Measurements from ENCODE around the gene SYTL4.
"Not testable (repeated sequence)": the region's sequence is repeated elsewhere in the genome, so short reads cannot be mapped to it uniquely, and the experiment has no call there.

SYTL4 gene

DNA sequence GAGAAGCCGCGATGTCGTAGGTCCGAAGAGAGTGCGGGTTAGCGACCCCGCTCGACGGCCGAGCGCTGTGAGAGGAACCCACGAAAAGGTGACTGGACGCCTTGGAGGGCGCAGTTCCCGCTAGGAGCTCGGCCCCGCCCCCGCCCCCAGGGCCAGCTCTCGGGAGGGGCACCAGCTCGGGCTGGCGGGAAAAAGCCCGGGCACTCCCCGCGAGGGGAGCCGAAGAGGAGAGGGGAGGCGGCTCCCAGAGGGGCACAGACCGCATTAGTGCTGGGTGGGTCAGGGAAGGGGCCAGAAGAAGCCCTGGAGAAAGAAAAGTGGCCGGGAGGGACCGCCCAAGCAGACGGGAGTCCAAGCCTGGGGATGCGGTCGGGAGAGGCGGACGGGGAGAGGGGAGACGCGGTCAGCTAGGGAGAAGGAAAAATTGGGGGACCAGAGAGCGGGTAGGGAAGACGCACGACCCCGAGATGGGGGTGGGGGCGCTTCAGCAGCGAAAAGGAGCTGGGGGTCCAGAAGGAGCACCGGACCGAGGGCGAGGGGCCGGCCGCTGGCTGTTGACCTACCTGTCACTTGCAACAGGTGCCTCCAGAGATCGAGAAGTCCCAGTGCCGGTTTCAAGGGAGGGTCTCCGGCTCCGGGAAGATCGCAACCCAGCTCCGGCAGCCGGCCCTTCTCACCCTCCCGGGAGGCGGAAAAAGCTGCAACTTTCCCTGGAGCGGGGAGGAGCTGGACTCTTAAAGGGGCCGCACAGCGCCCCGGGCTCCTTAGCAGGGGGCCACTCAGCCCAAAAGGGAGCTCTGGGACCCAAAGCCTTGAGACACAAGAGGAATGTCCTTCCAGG is at the start of gene SYTL4:
TSS of gene SYTL4 (minus strand) at position 681 of the 841 bp plus-strand sequence. CDS start 30,084 bp downstream, outside the sequence.
- no peak for DNase-seq

DNA sequence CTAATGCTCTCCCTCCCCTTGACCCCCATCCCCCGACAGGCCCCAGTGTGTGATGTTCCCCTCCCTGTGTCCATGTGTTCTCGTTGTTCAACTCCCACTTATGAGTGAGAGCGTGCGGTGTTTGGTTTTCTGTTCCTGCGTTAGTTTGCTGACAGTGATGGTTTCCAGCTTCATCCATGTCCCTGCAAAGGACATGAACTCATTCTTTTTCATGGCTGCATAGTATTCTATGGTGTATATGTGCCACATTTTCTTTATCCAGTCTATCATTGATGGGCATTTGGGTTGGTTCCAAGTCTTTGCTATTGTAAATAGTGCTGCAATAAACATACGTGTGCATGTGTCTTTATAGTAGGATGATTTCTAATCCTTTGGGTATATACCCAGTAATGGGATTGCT is 37.5 kb upstream of the SYTL4 start:
- DNase-seq, result not testable (repeated sequence)

DNA sequence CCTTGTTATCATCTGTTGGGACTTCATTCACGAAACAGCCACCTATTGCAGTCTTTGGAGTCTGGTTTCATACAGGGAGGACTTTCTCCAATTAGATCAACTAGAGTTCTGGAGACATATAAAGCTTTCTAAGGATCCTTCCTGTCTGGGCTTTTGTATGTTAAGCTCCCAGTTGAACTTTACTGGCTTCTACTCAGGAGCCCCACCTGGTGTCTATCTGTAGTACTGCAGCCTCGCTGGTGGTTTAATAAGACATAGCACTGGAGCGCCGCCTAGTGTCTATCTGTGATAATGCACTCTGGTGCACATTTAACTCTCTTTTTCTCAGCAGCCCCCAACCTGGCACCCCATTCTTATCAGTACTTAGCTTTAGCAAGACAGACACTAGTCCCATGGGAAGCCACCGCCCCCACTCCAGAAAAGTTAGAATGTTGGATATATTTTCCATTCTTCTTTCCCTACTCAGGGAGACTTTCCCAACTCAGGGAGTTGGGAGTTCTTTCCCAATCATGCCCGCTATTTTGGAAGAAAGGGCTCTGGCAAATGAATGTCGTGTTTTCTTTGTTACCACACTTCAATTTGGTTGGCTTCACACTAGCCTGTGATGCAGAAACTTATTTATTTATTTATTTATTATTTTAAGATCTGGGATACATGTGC is 36.9 kb upstream of the SYTL4 start:
- no peak for DNase-seq

DNA sequence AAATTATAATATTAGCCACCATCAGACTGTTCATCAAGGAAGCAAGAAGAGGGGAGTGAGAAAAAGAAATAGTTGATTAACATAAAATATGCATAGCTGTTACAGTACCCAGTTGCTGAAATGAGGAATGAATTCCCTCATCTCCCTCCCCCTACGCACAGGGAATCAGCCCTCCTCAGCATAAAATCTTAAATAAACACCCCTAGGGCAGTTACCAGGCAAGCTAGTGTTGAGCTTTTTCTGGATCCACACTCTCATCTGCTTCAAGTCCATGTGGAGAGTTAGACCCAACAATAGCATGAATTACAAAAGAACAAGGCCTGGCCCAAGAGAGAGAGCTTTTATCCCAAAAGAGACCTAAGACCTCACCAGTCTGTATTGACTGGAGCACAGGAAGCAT is 19.0 kb upstream of the SYTL4 start:
- DNase-seq, result no peak

DNA sequence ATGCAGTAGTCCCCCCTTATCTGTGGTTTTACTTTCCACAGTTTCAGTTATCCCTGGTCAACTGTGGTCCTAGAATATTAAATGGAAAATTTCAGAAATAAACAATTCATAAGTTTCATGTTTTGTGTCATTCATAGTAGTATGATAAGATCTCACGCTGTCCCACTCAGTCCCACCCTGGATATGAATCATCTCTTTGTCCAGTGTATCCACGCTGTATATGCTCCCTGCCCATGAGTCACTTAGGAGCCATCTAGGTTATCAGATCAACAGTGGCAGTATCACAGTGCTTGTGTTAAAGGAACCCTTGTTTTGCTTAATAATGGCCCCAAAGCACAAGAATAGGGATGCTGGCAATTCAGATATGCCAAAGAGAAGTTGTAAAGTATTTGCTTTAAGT is 16.2 kb upstream of the SYTL4 start:
- DNase-seq, result no peak

DNA sequence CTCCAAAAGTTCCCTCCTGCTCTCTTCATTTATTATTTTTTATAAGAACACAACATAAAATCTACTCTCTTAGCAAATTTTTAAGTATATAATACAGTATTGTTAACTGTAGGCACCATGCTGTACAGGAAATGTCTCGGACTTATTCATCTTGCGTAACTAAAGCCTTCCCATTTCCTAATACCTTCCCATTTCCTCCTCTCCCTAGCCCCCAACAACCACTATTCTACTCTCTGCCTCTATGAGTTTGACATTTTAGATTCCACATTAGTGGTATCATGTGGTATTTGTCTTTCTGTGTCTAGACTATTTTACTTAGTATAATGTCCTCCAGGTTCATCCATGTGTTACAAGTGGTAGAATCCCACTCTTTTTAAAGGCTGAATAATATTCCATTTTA is 15.8 kb upstream of the SYTL4 start:
- no peak for DNase-seq

DNA sequence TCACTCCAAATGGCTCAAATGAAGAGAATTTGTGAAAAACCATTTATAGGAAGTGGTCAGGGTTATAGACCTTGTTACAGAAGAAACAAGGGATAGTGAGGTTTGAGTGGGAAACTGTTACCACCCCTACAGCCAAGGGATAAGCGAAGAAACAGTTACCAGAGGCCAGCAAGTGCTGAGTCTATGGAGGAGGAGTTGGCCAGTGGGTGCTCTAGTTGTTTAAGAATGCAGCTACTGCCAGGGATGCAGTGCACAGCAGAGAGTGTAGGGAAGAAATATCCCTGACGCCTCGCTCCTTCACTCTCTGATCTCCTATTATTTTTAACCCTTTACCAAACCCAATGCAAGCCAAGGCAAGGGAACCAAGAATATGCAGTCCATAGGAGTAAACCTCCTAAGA is 15.2 kb upstream of the SYTL4 start:
- DNase-seq, result no peak

DNA sequence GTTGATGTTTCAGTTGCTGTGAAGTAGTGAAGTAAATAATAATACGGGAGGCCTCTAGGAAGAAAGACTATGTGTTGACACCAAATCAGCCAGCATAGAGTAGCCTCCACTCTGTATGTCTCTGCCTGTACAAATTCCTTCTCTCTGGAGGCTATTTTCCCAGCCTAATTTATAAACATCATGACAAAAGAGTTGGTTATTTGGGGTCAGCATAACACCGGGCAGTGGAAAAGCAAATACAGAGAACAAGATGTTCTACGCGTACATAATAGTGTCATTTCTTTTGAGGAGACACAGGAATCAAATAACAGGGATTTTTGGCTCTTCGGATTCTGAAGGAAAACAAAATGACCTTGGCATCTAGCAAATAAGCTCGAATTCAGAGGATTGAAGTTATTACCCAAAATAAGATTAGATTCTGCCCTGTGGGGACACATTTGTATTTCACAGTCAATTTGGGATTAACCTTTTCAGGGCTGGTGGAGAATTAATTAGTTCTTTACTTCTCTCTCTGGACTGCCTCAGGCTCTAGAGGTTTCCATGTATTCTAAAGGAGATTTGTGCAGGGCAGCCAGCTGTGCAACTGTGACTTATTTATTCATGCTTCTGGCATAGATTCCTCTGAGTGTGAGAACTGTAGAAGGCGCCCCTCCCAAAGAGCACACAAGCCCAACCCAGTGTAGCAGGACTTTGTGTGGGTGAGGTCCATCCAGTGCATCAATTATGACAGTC is 14.1 kb upstream of the SYTL4 start:
- no peak for DNase-seq

DNA sequence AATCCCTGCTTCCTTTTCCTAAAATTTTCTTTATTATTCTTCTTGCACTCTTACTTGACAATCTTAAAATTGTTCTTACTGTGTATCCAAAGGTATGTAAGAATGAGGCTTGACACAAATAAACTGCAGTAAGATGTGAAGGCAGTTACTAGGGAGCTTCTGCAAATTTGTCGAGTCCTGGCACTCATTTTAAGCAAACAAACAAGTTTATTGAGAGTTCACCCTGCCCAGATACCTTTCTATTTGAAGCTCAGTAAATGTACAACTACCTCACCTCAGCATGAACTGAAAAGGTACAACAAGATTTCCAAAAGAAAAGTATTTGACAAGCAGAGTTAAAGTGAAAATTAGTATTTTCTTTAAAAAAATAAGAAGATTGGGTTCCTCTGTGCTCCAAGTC is 13.3 kb upstream of the SYTL4 start:
- DNase-seq, result no peak

DNA sequence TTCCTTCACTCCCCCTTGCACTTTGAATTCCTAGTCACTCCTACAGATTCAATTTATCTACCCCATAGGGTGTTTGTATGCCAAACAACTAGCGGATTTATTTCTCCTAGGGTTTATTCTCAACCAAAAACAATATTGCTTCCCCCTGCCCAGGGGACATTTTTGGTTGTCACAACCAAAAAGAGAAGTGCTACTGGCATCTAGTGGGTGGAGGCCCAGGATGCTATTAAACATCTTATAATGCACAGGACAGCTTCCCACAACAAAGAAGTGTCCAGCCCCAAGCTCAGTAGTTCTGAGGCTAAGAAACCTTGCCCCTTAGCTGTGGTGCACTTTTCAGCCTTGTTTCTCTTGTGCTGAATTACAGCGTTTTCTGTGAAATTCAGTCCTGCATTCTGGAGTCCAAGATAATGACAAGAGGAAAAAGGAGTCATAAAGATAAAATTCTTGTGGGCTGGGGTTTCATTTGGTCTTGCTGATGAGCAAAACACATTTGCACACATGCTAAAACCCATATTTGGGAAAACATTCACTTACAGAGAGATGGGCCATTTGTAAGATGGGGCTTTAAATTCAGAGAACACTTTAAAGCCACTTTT is 11.2 kb upstream of the SYTL4 start:
- DNase-seq, result peak; percentile 1

DNA sequence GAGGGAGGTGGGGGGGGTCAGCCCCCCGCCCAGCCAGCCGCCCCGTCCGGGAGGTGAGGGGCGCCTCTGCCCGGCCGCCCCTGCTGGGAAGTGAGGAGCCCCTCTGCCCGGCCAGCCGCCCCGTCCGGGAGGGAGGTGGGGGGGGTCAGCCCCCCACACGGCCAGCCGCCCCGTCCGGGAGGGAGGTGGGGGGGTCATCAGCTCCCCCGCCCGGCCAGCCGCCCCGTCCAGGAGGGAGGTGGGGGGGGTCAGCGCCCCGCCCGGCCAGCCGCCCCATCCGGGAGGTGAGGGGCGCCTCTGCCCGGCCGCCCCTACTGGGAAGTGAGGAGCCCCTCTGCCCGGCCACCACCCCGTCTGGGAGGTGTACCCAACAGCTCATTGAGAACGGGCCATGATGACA is 7.9 kb downstream of the SYTL4 start:
- not testable (repeated sequence) for DNase-seq

DNA sequence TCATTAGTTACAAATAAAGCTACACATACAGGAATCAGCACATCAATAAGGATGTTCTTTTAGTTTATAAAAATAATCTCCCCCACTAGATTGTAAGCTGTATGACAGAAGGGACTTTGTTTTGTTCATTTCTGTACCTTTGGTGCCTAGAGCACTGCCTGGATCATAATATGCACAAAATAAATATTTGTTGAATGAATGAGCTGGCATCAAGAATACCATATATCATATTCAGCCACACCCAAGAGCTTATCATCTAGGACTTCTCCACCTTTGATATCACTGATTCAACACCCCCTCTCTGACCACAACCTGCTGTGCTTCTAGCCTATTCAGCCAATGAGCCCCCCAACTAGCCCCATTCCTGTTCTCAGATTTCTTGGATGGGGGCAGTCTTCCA is 10.6 kb downstream of the SYTL4 start:
- no peak for DNase-seq

DNA sequence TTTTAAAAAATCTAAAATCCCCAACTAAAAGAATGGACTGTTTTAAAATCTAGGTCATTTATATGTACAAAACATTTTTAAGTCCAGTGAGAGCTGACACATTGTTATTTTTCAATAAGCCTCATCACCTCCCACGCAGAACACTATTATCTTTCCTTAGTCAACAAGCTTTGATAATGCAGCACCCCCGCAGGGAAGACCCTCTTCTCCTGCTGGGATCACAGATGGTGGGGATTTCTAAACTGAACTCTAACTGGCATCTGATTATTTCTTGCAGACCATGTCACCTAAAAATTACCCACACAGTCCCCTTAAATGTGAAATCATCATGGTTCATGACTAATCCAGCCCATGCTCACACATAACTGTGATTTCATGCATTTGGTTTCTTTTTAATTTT is 11.6 kb downstream of the SYTL4 start:
- DNase-seq, result no peak

DNA sequence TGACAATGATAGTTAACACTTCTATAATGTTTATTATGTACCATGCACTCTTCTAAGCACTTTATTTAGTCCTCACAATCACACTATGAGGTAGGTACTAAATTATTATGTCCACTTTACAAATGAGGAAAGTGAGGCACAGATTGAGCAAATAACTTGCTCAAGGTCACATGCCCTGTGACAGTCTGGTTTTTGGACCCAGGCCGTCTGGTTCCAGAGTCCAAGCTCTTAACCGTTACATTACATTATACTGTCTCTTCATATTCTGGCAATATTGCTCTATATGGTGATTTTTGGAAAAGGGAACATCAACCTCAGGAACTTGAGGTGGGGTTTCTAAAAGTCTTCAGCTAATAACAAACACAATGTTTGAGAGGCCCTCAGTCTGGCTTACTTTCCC is 12.8 kb downstream of the SYTL4 start:
- DNase-seq, result no peak

DNA sequence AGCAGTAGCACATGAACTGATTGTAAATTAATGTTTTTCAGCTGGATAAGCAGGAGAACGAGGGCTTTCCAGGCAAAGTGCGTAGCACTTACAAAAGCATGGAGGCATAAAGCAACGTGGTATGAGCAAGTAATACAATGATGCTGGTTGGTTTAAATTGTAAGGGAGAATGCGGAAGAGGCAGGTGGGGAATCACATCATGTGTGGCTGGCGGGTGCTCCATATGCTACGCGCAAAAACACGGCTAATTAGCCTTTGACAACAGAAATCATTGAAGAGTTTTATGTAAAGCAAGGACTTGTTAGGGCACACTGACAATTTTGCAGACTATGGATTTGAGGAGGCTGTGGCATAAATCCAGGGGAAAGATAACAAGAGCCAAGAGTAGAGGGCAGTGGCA is 14.6 kb downstream of the SYTL4 start:
- no peak for DNase-seq

DNA sequence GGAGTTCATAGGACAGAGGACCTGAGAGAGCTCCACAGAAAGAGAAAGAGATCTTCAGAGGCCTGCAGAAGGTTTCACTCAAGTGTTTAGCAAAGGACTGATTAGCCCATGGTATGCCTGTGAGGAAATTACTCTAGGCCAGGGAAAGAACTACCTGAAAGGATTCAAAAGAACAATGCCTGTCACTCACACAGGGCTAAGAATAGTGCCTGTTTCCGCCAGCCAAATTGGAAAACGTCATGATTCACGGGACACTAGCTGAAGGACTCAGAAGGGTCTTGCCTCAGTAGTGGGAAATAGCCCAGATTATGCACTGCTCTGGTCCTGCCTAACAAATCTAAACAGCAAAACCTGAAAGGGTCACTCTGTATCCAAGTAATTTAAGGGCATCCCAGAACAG is 21.1 kb downstream of the SYTL4 start:
- DNase-seq, result no peak

DNA sequence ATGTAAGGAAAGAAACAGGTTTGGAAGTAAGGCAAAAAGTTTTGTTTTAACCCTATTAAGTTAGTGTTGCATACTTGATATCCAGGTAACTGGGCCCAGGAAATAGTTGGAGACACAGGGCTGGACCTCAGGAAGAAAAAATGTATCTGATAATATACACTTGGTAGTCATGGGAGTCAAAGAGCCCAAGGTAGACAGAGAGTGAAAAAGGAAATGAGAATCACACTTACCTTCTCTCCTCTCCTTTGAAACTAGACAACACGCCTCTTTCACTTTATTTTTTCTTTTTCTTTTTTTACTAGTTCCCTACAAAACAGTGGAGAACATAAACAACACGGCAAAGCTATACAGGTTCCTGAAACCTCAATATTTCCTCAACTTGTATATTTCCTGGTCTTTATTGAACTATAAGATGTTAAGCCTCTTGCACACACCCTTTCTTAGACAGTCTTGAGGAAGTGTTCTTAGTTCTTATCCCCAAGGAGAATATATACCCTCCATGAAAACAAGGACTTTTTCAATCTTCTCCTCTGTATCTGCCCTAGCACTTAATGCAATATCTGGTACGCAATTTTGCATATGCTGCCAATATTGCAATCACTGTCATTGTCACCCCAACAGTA is 27.2 kb downstream of the SYTL4 start:
- DNase-seq, result no peak

DNA sequence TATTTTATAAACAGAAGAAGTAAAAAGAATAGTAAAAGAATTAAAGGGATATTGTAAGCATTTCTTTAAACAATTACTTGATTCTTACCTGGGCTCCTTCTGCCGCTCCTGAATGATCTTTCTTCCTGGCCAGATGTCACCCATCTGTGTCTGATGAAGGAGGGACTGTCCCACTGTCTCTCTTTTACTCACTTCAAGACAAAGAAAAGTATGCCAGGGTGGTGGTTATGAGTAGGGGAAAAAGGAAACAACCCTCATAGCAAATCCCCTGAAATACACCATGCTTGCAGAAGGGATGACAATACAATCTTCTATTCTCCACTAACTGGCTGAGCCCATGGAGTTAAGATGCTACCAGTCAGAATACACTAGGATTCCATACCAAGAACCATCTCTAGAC is 31.1 kb downstream of the SYTL4 start:
- no peak for DNase-seq

DNA sequence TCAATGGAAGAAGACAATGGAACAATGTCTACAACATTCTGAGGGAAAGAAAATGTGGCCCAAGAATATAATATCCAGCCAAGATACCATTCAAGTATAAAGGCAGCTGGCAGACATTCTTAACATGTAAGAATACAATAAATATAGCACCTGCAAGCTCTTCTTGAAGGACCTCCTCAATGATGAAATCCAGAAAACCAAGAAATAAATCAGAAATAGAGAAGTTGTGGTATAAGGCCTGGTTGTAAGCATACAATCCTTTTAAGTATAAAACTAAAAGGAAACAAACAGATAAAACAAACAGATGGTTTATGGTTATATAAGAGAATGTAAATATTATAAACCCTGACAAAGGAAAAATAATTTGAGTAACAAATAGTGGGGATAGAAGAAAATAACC is 33.4 kb downstream of the SYTL4 start:
- peak; percentile 6 for DNase-seq

DNA sequence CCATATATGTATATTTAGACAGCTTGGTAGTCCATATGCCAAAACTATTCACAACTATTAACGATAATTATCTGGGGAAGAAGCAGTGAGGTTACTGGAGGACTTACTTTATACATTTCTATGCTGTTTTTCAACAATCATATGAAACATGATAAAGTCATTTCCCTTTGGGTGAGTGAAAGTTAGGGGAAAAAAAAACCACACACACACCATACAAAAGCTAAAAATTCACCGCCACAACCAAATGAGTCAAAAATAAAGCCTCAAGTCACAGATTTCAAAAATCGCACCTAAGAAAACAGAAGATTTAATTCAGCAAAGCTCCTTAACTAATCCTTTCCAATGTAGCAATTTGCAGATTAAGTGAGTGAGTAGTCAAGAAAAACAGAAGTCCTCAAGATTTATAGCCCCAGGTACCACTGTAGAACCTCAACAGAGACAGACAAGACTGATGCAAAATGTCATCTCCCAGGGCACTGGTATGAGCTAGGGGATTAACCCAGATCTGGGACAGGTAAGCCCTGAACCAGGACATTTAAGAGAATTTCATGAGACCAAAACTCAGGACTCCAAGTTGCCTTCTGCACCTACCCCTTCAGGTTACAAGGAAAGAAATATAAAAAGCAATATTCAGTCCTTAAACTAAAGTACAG is 35.1 kb downstream of the SYTL4 start:
- no peak for DNase-seq

DNA sequence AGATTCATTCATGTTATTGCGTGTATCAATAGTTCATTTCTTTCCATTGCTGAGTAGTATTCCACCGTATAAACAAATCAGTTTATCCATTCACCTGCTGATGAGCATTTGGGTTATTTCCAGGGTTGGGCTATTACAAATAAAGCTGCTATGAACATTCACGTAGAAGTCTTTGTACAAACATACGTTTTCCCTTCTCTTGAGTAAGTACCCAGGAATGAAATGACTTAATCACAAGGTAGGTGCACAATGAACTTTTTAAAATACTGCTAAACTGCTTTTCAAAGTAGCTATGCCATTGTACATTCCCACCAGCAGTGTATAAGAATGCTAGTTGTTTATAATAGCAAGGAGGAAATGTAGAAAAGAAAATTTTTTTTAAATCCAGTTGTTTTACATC is 35.9 kb downstream of the SYTL4 start:
- no peak for DNase-seq

DNA sequence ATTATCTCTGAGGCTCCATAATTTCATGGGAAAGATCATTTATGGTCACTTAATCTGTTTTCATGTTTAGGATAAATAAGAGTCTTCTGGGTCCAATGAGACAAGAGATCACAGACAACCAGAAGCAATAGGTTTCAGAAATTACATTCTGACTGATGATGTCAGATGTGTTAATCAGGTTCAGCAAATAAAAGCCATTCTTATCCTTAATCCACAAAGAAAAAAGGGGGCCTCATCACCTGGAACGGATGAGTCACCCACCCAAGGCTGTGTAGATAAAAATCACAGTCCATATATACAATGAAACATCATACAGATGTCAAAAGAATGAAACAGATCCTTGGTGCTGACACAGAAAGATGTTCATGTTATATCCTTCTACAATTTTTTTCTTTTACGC is 36.6 kb downstream of the SYTL4 start:
- DNase-seq, result no peak

DNA sequence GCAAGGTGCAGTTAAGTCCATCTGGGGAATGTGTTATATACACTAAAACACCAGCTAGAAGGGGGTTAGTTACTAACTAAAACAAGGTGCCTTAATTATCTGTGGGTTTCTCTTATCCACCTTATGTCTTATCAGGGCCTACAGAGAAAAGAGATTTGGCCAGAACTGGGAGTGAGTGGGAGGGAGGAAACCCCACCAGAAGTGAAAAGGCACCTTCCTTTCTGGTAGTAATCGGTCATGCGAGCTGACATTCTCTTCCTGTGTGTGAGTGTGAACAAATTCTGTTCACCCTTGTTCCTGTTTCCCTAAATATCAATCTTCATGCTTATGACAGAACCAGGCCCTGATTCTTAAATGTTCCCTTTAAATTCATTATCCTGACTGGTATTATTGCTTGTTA is 44.4 kb downstream of the SYTL4 start:
- DNase-seq, result no peak
